ENCODE results near the gene WBP11.
A peak's percentile ranks its signal among the peaks of the same experiment; 100 is the strongest.

The WBP11 gene

GRCh38 chr12:14774074-14774905 is 29.0 kb downstream of the WBP11 start:
- peak overlapping the region; percentile 99 for H3K18ac ChIP-seq (ENCODE audit: low read length)
- H3K36me3 ChIP-seq (replicated peaks in 1 of 2; ENCODE audit: control insufficient read depth in 2 of 2, insufficient read depth in 2 of 2, low read length in 2 of 2), result no peaks in the 10 kb centered on the region
- peaks cover 5% of the 10 kb centered on the region for H3K79me1 ChIP-seq (ENCODE audit: low read depth, low read length)
- no CpG with 5 or more reads among the region's 67 CpGs for WGBS, 2 donors (ENCODE audit: extremely low coverage in 2 of 2, insufficient read length in 2 of 2, insufficient replicate concordance in 1 of 2)
- no peak overlapping the region for H2BK12ac ChIP-seq (ENCODE audit: low read length)
- H4K8ac ChIP-seq (ENCODE audit: low read depth, low read length), result no peak overlapping the region
- H4K91ac ChIP-seq (ENCODE audit: low read depth, low read length, poor library complexity), result no peak overlapping the region
- peak; percentile 87 for DNase-seq (ENCODE audit: low spot score)
- no peak overlapping the region for H2BK120ac ChIP-seq (ENCODE audit: low read depth, low read length)
- H3K4me2 ChIP-seq (ENCODE audit: insufficient read depth, low read length, poor library complexity, severe bottlenecking), result peak overlapping the region; percentile 74
- H2AK5ac ChIP-seq (ENCODE audit: low read depth, low read length), result peak overlapping the region; percentile 18
- H3K27ac ChIP-seq (replicated peaks; ENCODE audit: low read length), result peak overlapping the region; percentile 43
- H3K27me3 ChIP-seq (ENCODE audit: control insufficient read depth in 3 of 3, insufficient read depth in 3 of 3, low read depth in 1 of 3, low read length in 3 of 3), result peaks cover 0 to 9% (median 0%) of the 10 kb centered on the region in 3 experiments
- peak overlapping the region; percentile 89 for H2AFZ ChIP-seq (ENCODE audit: low read length)
- H3K4ac ChIP-seq (ENCODE audit: low read length), result no peak overlapping the region
- H2BK5ac ChIP-seq (ENCODE audit: low read length), result no peak overlapping the region
- peak overlapping the region; percentile 91 for H3K9ac ChIP-seq (ENCODE audit: low read depth, low read length, poor library complexity)
- peak overlapping the region; percentile 66 to 93 for H3K4me3 ChIP-seq (ENCODE audit: low read length in 2 of 2)
- peak overlapping the region; percentile 43 for H3K14ac ChIP-seq (ENCODE audit: low read length)
- H3K9me3 ChIP-seq (replicated peaks in 1 of 2; ENCODE audit: control insufficient read depth in 2 of 2, insufficient read depth in 1 of 2, low read depth in 1 of 2, low read length in 2 of 2), result peaks cover 0 to 8% of the 10 kb centered on the region in 2 donors
- peak overlapping the region; percentile 90 for H3K23ac ChIP-seq (ENCODE audit: low read depth, low read length, poor library complexity)
- peak overlapping the region; percentile 62 for H2BK15ac ChIP-seq (ENCODE audit: low read length)
- H3K4me1 ChIP-seq (ENCODE audit: control insufficient read depth in 2 of 2, insufficient read depth in 1 of 2, low read depth in 1 of 2, low read length in 2 of 2), result peaks cover under 1 to 5% of the 10 kb centered on the region in 2 donors

- Histone ChIP-seq H3K14ac (ENCODE audit: low read length) (no peak overlapping the region), H2BK12ac (ENCODE audit: low read length) (no peak overlapping the region), H2AFZ (ENCODE audit: low read length) (peak overlapping the region; percentile 89), H3K4me2 (ENCODE audit: insufficient read depth, low read length, poor library complexity, severe bottlenecking) (peak overlapping the region; percentile 18), H3K27me3 (ENCODE audit: control insufficient read depth in 3 of 3, insufficient read depth in 3 of 3, low read depth in 1 of 3, low read length in 3 of 3) (peaks cover 0 to 9% (median 0%) of the 10 kb centered on the region in 3 experiments), H2BK15ac (ENCODE audit: low read length) (no peak overlapping the region), H3K9me3 (replicated peaks in 1 of 2; ENCODE audit: control insufficient read depth in 2 of 2, insufficient read depth in 1 of 2, low read depth in 1 of 2, low read length in 2 of 2) (peaks cover 0 to 11% of the 10 kb centered on the region in 2 donors), H3K4me1 (ENCODE audit: control insufficient read depth in 2 of 2, insufficient read depth in 1 of 2, low read depth in 1 of 2, low read length in 2 of 2) (peaks cover 4 to 5% of the 10 kb centered on the region in 2 donors), H3K27ac (replicated peaks; ENCODE audit: low read length) (peak overlapping the region; percentile 39), H4K91ac (ENCODE audit: low read depth, low read length, poor library complexity) (no peak overlapping the region), H3K18ac (ENCODE audit: low read length) (peak overlapping the region; percentile 69), H4K8ac (ENCODE audit: low read depth, low read length) (no peak overlapping the region), H3K4ac (ENCODE audit: low read length) (no peak overlapping the region), H2AK5ac (ENCODE audit: low read depth, low read length) (peak overlapping the region; percentile 24), H3K79me1 (ENCODE audit: low read depth, low read length) (peaks cover 6% of the 10 kb centered on the region), H3K36me3 (replicated peaks in 1 of 2; ENCODE audit: control insufficient read depth in 2 of 2, insufficient read depth in 2 of 2, low read length in 2 of 2) (no peaks in the 10 kb centered on the region), H3K9ac (ENCODE audit: low read depth, low read length, poor library complexity) (no peak overlapping the region), H2BK120ac (ENCODE audit: low read depth, low read length) (no peak overlapping the region), H3K23ac (ENCODE audit: low read depth, low read length, poor library complexity) (no peak overlapping the region), H2BK5ac (ENCODE audit: low read length) (no peak overlapping the region), H3K4me3 (ENCODE audit: low read length in 2 of 2) (peak overlapping the region; percentile 66 to 74)
- no peak for DNase-seq (ENCODE audit: low spot score)
- WGBS, 2 donors (ENCODE audit: extremely low coverage in 2 of 2, insufficient read length in 2 of 2, insufficient replicate concordance in 1 of 2), result no CpG with 5 or more reads among the region's 16 CpGs
Observed at GRCh38 chr12:14773685-14774073, 29.6 kb downstream of the WBP11 start.

- Histone ChIP-seq H3K4me1 (ENCODE audit: control insufficient read depth in 2 of 2, insufficient read depth in 1 of 2, low read depth in 1 of 2, low read length in 2 of 2) (peaks cover 4 to 5% of the 10 kb centered on the region in 2 donors), H3K9me3 (replicated peaks in 1 of 2; ENCODE audit: control insufficient read depth in 2 of 2, insufficient read depth in 1 of 2, low read depth in 1 of 2, low read length in 2 of 2) (peaks cover 0 to 11% of the 10 kb centered on the region in 2 donors), H3K27me3 (ENCODE audit: control insufficient read depth in 3 of 3, insufficient read depth in 3 of 3, low read depth in 1 of 3, low read length in 3 of 3) (peaks cover 0 to 9% (median 0%) of the 10 kb centered on the region in 3 experiments), H3K14ac (ENCODE audit: low read length) (no peak overlapping the region), H3K4me2 (ENCODE audit: insufficient read depth, low read length, poor library complexity, severe bottlenecking) (no peak overlapping the region), H2BK12ac (ENCODE audit: low read length) (no peak overlapping the region), H3K9ac (ENCODE audit: low read depth, low read length, poor library complexity) (no peak overlapping the region), H3K4ac (ENCODE audit: low read length) (no peak overlapping the region), H3K23ac (ENCODE audit: low read depth, low read length, poor library complexity) (no peak overlapping the region), H2BK120ac (ENCODE audit: low read depth, low read length) (no peak overlapping the region), H4K91ac (ENCODE audit: low read depth, low read length, poor library complexity) (no peak overlapping the region), H2BK5ac (ENCODE audit: low read length) (no peak overlapping the region), H3K4me3 (ENCODE audit: low read length in 2 of 2) (no peak overlapping the region), H2BK15ac (ENCODE audit: low read length) (no peak overlapping the region), H4K8ac (ENCODE audit: low read depth, low read length) (no peak overlapping the region), H3K27ac (replicated peaks; ENCODE audit: low read length) (no peak overlapping the region), H2AK5ac (ENCODE audit: low read depth, low read length) (no peak overlapping the region), H2AFZ (ENCODE audit: low read length) (no peak overlapping the region), H3K79me1 (ENCODE audit: low read depth, low read length) (peaks cover 6% of the 10 kb centered on the region), H3K36me3 (replicated peaks in 1 of 2; ENCODE audit: control insufficient read depth in 2 of 2, insufficient read depth in 2 of 2, low read length in 2 of 2) (no peaks in the 10 kb centered on the region), H3K18ac (ENCODE audit: low read length) (no peak overlapping the region)
- no peak for DNase-seq (ENCODE audit: low spot score)
- WGBS, 2 donors (ENCODE audit: extremely low coverage in 2 of 2, insufficient read length in 2 of 2, insufficient replicate concordance in 1 of 2), result no CpG with 5 or more reads among the region's 5 CpGs
Observed at GRCh38 chr12:14772946-14773345, 30.3 kb downstream of the WBP11 start.

GRCh38 chr12:14771651-14772137 is 31.6 kb downstream of the WBP11 start:
- Histone ChIP-seq H3K23ac (ENCODE audit: low read depth, low read length, poor library complexity) (no peak overlapping the region), H3K27me3 (ENCODE audit: control insufficient read depth in 3 of 3, insufficient read depth in 3 of 3, low read depth in 1 of 3, low read length in 3 of 3) (peaks cover 0 to 9% (median 0%) of the 10 kb centered on the region in 3 experiments), H2BK15ac (ENCODE audit: low read length) (no peak overlapping the region), H2BK120ac (ENCODE audit: low read depth, low read length) (no peak overlapping the region), H3K9me3 (replicated peaks in 1 of 2; ENCODE audit: control insufficient read depth in 2 of 2, insufficient read depth in 1 of 2, low read depth in 1 of 2, low read length in 2 of 2) (peaks cover 0 to 11% of the 10 kb centered on the region in 2 donors), H4K8ac (ENCODE audit: low read depth, low read length) (no peak overlapping the region), H3K4me1 (ENCODE audit: control insufficient read depth in 2 of 2, insufficient read depth in 1 of 2, low read depth in 1 of 2, low read length in 2 of 2) (peaks cover 0 to 4% of the 10 kb centered on the region in 2 donors), H2BK12ac (ENCODE audit: low read length) (no peak overlapping the region), H2AK5ac (ENCODE audit: low read depth, low read length) (no peak overlapping the region), H3K18ac (ENCODE audit: low read length) (no peak overlapping the region), H3K79me1 (ENCODE audit: low read depth, low read length) (peaks cover 6% of the 10 kb centered on the region), H2BK5ac (ENCODE audit: low read length) (no peak overlapping the region), H3K9ac (ENCODE audit: low read depth, low read length, poor library complexity) (no peak overlapping the region), H2AFZ (ENCODE audit: low read length) (peak overlapping the region; percentile 76), H3K36me3 (replicated peaks in 1 of 2; ENCODE audit: control insufficient read depth in 2 of 2, insufficient read depth in 2 of 2, low read length in 2 of 2) (no peaks in the 10 kb centered on the region), H3K27ac (replicated peaks; ENCODE audit: low read length) (peak overlapping the region; percentile 52), H3K14ac (ENCODE audit: low read length) (no peak overlapping the region), H3K4ac (ENCODE audit: low read length) (no peak overlapping the region), H3K4me3 (ENCODE audit: low read length in 2 of 2) (peak overlapping the region in 1 of 2 donors; percentile 46), H3K4me2 (ENCODE audit: insufficient read depth, low read length, poor library complexity, severe bottlenecking) (no peak overlapping the region), H4K91ac (ENCODE audit: low read depth, low read length, poor library complexity) (no peak overlapping the region)
- no peak for DNase-seq (ENCODE audit: low spot score)
- WGBS, 2 donors (ENCODE audit: extremely low coverage in 2 of 2, insufficient read length in 2 of 2, insufficient replicate concordance in 1 of 2), result no CpG with 5 or more reads among the region's 6 CpGs
